Stromal cell of bone marrow (primary cell): ENCODE measurements around the gene TSPAN31.
"Not testable (repeated sequence)": the region's sequence is repeated elsewhere in the genome, so short reads cannot be mapped to it uniquely, and the experiment has no call there.

Experiments
- DNase-seq: peaks from one replicate; pipeline ENCODE4 v3.0.0-alpha.2; 2012; ENCODE audit warnings: low read depth

The TSPAN31 gene

DNA sequence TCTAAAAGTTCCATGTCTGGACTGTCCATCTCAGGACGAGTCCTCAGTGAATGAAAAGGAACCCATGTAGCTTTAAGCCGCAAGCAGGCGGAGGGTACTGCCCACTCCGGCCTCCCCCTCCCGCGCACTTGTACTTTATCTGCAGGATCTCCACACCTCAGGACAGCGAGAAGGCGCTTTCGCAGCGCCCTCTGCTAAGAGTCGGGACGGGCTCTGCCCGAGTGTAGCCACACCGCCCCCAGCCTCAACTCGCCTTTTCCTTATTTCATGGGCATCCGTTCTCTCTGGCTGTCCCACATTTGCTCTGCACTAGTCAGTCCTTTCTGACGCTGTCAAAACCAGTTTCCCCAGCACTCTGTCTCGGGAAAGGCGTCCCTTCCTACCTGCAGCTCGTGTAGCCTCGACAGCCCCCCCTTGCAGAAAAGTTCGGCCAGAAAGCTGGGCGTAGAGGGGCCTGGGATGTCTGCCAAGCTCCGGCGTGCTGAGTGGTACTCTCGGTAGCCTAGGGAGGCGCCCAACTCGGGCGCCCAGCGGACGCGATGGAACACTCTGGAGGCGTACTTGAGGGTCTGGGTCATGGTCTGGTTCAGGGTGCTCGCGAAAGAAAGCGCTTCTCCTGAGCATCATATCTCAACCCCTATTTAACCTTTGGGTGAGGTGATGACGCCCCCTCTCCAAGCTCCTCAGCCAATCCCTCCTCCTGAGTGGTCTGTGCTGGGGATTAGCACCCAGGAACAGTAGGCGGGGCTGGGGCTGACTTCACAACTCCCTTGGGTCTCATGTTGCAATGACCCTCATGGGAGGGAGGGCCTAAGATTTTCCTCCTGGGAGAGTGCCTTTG lies 21.8 kb downstream of the TSPAN31 start, which contains the start of gene CYP27B1:
CYP27B1 (minus strand) TSS at position 615 of the 841 bp plus-strand sequence; CDS start at position 578, 37 bp downstream.
- no peak for DNase-seq

GRCh38 chr12:57767305-57767698 lies 22.5 kb downstream of the TSPAN31 start:
- no peak for DNase-seq

- no peak for DNase-seq
Observed at GRCh38 chr12:57767876-57768275, 23.0 kb downstream of the TSPAN31 start.

GRCh38 chr12:57769594-57769993 lies 24.8 kb downstream of the TSPAN31 start:
- DNase-seq: no peak

- DNase-seq: no peak
Observed at GRCh38 chr12:57770734-57771133, 25.9 kb downstream of the TSPAN31 start.

DNA sequence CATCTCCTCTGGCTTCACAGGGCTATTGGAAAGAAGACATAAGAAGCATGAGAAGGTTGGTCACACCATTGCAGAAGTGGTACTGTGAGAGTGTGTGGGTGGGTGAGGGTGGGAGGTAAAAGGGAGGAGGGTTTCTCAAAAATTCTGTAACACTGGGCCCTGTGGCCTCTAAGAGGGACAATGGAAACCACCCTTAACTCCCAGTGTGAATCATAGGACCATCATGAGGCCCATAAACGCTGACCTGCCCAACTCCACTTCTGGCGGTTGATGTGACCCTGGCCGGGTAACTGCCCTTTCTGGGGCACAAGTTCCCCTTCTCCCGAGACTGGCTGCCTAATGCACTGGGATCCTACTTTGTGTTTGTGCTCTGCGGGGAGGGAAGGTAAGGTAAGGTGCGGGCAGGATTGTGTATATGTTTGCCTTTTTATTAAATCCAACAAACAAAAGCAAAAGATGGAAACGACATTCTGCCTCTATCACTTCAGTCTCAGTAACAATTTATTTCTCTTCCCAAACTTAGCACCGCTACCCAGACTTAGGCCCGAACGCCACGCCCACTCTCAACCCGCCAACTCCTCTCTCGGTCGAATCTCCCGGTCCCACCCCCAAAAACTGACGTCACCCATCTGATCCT lies 26.5 kb downstream of the TSPAN31 start:
- peak; percentile 85 for DNase-seq

DNA sequence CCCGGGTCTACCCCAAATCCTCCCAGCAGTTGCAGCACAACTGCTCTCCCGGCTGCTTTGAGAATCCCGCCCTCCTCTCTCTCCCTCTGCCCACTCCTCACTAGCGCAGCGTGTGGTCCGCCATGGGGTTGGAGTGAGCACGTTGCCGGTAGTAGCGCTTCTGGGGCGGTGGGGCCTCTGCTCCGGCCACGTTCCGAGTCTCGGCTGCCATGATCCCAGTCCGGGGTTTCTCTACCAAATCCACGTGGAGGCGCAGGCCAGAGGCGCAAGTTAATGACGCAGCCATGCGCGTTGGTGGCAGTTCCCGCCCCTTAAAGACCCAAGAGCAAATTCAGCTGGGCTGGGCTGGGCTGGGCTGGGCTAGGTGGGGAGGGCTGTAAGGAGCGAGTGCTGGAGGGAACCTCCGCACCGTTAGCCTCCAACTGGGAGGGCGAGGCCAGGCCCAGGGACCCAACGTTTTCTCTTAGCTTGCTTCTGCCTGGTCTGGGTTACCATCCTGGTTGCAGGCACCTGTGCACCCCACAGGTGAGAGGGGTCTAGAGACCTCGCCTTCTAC lies 27.1 kb downstream of the TSPAN31 start, which contains the start of gene METTL1:
METTL1 (minus strand) TSS at position 233 of the 556 bp plus-strand sequence; CDS start at position 211, 22 bp downstream.
- DNase-seq: peak; percentile 95

DNA sequence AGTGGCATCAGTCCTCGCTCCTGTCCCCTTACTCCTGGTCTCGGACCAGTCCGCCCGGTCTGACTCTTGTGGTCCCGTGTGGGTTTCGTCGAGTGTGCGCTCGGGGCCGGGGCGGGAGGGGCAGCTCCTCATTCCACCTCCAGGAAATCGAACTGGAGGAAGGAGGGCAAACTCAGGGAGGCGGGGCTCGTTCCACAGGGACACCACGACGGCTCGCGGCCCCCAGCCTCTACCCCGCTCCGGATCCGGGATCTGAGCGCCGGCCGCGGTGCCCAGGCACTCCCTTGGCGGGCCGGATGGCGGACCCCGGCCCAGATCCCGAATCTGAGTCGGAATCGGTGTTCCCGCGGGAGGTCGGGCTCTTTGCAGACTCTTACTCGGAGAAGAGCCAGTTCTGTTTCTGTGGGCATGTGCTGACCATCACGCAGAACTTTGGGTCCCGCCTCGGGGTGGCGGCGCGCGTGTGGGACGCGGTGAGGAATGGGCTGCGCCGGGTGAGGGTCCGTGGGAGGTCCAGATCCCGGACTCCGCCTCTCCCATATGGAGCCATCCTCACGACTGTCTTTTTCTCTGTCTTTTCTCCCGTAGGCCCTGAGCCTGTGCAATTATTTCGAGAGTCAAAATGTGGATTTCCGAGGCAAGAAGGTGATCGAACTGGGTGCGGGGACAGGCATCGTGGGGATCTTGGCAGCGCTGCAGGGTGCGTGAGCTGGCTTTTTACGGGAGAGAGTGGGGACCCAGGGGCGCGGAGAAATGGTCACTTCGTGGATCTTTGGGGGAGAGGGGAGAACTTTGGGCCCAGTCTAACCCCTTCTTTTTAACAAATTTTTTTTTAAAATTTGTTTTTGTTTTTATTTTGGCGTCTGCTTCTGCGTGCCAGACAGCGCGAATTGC lies 27.8 kb downstream of the TSPAN31 start, which contains the start of gene EEF1AKMT3:
EEF1AKMT3 (plus strand) TSS at position 186 of the 894 bp plus-strand sequence; CDS start at position 297, 111 bp downstream.
- DNase-seq: peak; percentile 26

GRCh38 chr12:57774634-57775033 lies 29.8 kb downstream of the TSPAN31 start:
- not testable (repeated sequence) for DNase-seq

DNA sequence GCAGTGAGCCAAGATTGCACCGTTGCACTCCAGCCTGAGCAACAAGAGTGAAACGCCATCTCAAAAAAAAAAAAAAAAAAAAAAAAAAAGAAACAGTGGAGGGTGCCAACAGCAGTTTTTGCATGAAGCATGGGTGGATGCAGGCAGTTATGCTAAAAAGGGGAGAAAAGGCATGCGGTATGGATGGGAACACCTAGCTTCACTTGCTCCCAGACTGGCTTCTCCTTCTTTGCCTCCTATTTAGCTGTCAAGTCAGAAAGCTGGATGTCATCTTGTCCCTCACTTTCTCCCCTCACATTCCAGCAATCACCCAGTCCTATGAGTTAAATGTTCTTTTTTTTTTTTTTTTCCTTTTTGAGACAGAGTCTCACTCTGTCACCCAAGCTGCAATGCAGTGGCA lies 30.2 kb downstream of the TSPAN31 start:
- DNase-seq: no peak

DNA sequence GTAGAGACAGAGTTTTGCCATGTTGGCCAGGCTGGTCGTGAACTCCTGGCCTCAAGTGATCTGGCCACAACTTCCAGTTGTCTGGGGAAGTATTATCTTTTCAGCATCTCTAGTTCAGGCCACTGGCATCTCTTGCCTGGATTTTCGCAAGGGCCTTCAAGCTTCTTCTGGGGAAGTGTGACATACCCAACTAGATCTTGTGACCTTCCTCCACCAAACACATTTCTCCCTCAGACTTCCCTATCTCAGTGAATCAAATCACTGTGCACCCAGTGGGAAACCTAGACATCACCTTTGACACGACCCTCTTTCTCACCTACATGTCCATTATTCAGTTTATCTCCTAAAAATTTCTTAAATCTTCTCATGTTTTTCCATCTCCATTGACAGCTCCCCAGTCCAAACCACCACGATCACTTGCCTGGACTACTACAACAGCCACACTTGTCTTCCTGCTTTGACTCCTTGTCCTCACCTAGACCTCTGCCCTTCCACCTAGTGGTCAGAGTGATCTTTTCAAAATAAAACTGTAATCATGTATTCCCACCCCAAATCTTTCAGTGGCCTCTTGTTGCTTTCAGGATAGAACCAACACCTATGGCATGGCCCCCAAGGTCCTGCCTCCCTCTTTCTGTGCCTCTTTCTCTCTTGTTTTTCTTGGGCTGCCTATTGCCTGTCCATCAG lies 30.9 kb downstream of the TSPAN31 start:
- DNase-seq: no peak

DNA sequence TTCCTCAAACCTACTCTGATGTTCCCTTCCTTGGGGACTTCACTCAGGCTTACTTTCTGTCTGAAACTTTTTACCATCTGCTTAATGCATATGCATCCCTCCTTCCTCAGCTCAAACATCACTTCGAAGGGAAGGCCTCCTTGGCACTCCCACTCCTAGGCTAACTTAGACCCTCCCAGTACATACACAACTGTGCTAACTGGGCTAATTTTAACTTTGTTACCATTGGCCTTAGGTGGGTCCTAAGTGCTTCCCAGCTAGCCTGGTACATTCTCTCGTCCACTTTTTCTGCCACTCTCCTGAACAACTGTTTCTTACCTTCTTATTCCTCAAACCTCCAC lies 31.4 kb downstream of the TSPAN31 start:
- DNase-seq: no peak

DNA sequence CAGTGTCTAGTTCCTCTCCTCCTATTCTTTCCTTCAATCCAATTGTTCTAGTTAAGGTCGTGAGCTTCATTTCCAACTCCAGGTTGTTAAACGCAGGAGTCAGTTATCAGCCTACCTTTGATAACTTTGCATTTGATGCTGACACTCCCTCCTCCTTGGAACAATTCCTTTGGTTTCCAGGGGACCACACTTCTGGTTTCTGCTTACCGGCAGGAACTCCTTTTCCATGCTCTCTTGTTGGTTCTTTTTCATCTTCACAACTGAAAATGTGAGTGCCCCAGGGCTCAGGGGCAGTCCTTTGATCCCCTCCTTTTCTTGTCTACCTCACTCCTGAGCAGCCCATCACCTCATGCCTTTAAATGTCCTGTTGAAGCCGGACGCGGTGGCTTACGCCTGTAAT lies 32.5 kb downstream of the TSPAN31 start:
- DNase-seq: no peak

GRCh38 chr12:57777911-57778310 lies 33.1 kb downstream of the TSPAN31 start:
- DNase-seq: no peak

- no peak for DNase-seq
Observed at GRCh38 chr12:57779736-57780135, 34.9 kb downstream of the TSPAN31 start.

DNA sequence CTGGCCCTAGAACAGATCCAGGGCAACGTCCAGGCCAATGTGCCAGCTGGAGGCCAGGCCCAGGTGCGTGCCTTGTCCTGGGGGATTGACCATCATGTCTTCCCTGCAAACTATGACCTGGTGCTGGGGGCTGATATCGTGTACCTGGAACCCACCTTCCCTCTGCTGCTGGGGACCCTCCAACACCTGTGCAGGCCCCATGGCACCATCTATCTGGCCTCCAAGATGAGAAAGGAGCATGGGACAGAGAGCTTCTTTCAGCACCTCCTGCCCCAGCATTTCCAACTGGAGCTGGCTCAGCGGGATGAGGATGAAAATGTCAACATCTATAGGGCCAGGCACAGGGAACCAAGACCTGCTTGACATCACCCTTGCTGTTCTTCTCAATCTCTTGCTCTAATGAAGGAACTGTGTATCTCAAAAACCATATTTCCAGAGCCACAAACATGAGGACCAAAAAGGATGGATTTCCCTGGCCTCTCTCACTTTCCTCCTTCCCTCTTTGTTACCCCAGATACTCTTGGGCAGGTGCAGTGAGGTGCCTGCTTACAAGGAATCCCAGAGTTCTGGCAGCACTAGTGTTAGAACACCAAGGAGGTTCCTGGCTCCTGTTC lies 35.6 kb downstream of the TSPAN31 start:
- no peak for DNase-seq

GRCh38 chr12:57781244-57781643 lies 36.4 kb downstream of the TSPAN31 start:
- no peak for DNase-seq

DNA sequence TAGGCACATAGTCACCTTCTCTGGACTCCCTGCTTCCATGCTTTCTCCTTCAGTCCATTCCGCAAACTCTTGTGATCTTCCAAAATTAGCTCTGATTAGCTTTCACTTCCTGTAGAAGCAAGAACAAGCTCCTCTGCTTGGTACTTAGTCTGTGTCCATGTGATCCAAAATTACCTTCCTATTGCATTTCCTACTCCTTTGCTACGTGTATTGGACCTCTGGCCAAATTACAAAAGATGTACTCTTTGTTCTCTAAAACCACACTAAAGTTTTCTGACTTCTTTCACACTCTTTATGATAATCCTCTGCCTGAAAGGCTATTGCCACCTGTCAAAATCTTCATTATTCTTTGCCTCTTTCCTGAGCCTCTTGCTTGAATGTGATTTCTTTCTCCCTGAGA lies 37.0 kb downstream of the TSPAN31 start:
- DNase-seq: no peak

DNA sequence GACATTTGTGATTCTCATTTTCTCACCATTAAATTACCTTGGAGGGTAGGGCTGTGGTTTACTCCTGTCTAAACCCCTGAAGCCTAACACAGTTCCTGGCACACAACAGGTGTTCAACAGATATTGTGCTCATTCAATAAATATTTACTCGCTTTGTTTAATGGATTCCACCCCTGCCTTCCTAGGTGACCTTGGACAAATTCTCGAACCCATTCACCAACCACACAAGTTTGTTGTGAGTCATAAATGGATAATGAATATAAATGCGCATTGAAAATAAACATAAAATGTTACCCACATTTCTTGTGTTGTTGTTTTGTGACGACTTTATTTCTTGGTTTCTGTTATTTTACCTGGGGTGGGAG lies 37.4 kb downstream of the TSPAN31 start:
- no peak for DNase-seq

GRCh38 chr12:57782608-57783465 lies 38.0 kb downstream of the TSPAN31 start, which contains the start of gene TSFM:
TSS of gene TSFM (plus strand) at chr12:57782787. CDS start at chr12:57782802, 15 bp downstream.
- peak; percentile 91 for DNase-seq
